HFFc6 (cell line): ENCODE measurements around the gene FBXO10. TPM values are rescaled to one million over a fixed set of nuclear protein-coding genes. Genes with fewer than 3 reads are reported as not detected.

ENCODE experiments used
- DNase-seq: peaks from one replicate; pipeline ENCODE4 v3.0.0-alpha.2; 2018
- H3K27ac Mint-ChIP-seq: 2 replicates; pipeline ENCODE4 v1.8.0; 2020; ENCODE audit warnings: mild to moderate bottlenecking, mixed read lengths
- H3K27me3 Mint-ChIP-seq: 2 replicates; pipeline ENCODE4 v1.8.0; 2021; ENCODE audit warnings: mild to moderate bottlenecking, moderate library complexity, mixed read lengths; ENCODE audit not compliant: insufficient read depth
- H3K36me3 Mint-ChIP-seq: 2 replicates; pipeline ENCODE4 v1.8.0; 2021; ENCODE audit warnings: low read depth, mixed read lengths
- H3K4me1 Mint-ChIP-seq: 2 replicates; pipeline ENCODE4 v1.8.0; 2020; ENCODE audit warnings: low read depth, mixed read lengths
- H3K4me3 Mint-ChIP-seq: 2 replicates; pipeline ENCODE4 v1.8.0; 2020; ENCODE audit warnings: mild to moderate bottlenecking, moderate library complexity, mixed read lengths
- H3K9me3 Mint-ChIP-seq: 2 replicates; pipeline ENCODE4 v1.8.0; 2020; ENCODE audit warnings: mild to moderate bottlenecking, mixed read lengths
- total RNA-seq, 6 experiments: library from RNA; stranded (reverse); fragmentation: NEBNext Ultra II Directional; extraction: Animal tissue kit (Norgen Biotek cat#: 25700); gene quantifications; 2 replicates in 1 of 6; 3 replicates in 5 of 6; pipeline ENCODE4 v1.2.3, GENCODE V29; 2021
- TF ChIP-seq, protein P1 (sequence below): fragments of 200-600 bp; sonication (generic); IDR thresholded peaks from 2 replicates; pipeline ENCODE4 v1.5.0; 2021; ENCODE audit warnings: antibody characterized with exemption, mild to moderate bottlenecking

The FBXO10 gene
- total RNA-seq, 6 experiments from 2014 or later = 6.0 to 8.9 (median 7.0) TPM

- no peak overlapping the region for H3K4me3 Mint-ChIP-seq
- no peaks in the 10 kb centered on the region; the same call in 1 of the 2 replicates for H3K27me3 Mint-ChIP-seq
- TF ChIP-seq, protein P1, sequence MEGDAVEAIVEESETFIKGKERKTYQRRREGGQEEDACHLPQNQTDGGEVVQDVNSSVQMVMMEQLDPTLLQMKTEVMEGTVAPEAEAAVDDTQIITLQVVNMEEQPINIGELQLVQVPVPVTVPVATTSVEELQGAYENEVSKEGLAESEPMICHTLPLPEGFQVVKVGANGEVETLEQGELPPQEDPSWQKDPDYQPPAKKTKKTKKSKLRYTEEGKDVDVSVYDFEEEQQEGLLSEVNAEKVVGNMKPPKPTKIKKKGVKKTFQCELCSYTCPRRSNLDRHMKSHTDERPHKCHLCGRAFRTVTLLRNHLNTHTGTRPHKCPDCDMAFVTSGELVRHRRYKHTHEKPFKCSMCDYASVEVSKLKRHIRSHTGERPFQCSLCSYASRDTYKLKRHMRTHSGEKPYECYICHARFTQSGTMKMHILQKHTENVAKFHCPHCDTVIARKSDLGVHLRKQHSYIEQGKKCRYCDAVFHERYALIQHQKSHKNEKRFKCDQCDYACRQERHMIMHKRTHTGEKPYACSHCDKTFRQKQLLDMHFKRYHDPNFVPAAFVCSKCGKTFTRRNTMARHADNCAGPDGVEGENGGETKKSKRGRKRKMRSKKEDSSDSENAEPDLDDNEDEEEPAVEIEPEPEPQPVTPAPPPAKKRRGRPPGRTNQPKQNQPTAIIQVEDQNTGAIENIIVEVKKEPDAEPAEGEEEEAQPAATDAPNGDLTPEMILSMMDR = no peak
- peaks cover 12% of the 10 kb centered on the region for H3K36me3 Mint-ChIP-seq
- no peak for DNase-seq
- no peaks in the 10 kb centered on the region for H3K9me3 Mint-ChIP-seq
- H3K4me1 Mint-ChIP-seq = no peaks in the 10 kb centered on the region
- H3K27ac Mint-ChIP-seq = no peak overlapping the region
These were observed 44.5 kb downstream of the FBXO10 start for GRCh38 chr9:37531699-37532098.

DNA sequence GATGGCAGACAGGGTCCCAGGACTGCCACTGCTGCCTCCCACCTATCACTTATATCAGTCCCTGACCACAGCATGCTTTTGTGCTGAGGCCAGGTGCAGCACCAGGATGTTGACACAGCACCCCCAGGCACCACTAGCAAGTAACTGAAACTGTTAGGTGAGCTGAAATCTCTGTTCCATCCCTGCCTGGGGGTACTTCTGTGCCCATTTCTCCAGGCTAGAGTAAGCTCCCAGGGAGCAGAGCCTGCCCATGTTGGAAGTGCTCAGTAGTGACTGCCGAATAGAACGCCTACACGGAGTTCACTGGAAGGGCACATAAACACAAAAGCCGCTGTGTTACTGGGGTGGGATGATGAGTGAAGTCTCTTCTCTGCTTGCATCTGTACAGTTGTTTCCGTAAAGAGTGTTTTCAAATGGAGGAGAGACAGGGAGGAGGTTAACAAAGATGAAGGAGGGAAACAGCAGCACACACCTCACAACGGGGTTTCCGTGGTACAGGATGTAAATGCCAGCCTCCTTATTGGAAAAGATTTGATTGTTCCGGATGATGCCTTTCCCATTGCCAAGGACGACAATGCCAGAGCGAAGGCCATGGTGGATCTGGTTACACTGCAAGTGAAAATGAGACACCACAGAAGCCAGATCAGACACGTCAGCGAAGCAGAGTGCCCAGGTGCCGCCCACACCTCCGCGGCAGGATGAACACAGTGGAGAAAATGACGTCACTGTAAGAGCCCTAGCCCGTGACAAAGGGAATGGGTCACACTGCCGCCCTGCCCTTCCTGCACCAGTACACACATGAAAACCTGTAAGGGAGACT lies 47.3 kb downstream of the FBXO10 start:
- TF ChIP-seq, protein P1 = no peak
- Mint-ChIP-seq H3K4me1 (no peaks in the 10 kb centered on the region), H3K4me3 (no peak overlapping the region), H3K27ac (no peak overlapping the region), H3K9me3 (no peaks in the 10 kb centered on the region), H3K36me3 (peaks cover 29% of the 10 kb centered on the region), H3K27me3 (no peaks in the 10 kb centered on the region; the same call in 1 of the 2 replicates)
- DNase-seq = no peak

- Mint-ChIP-seq H3K4me1 (no peaks in the 10 kb centered on the region), H3K36me3 (peaks cover 32% of the 10 kb centered on the region), H3K9me3 (no peaks in the 10 kb centered on the region), H3K4me3 (no peak overlapping the region), H3K27ac (no peak overlapping the region), H3K27me3 (no peaks in the 10 kb centered on the region; the same call in 1 of the 2 replicates)
- TF ChIP-seq, protein P1 = no peak
- no peak for DNase-seq
These were observed 52.3 kb downstream of the FBXO10 start for GRCh38 chr9:37523916-37524315.

- H3K4me1 Mint-ChIP-seq = no peaks in the 10 kb centered on the region
- TF ChIP-seq, protein P1 = no peak
- H3K4me3 Mint-ChIP-seq = no peak overlapping the region
- no peak for DNase-seq
- no peak overlapping the region for H3K27ac Mint-ChIP-seq
- H3K9me3 Mint-ChIP-seq = no peaks in the 10 kb centered on the region
- H3K27me3 Mint-ChIP-seq = no peaks in the 10 kb centered on the region
- peaks cover 30% of the 10 kb centered on the region for H3K36me3 Mint-ChIP-seq
These were observed 53.2 kb downstream of the FBXO10 start for GRCh38 chr9:37522971-37523370.

DNA sequence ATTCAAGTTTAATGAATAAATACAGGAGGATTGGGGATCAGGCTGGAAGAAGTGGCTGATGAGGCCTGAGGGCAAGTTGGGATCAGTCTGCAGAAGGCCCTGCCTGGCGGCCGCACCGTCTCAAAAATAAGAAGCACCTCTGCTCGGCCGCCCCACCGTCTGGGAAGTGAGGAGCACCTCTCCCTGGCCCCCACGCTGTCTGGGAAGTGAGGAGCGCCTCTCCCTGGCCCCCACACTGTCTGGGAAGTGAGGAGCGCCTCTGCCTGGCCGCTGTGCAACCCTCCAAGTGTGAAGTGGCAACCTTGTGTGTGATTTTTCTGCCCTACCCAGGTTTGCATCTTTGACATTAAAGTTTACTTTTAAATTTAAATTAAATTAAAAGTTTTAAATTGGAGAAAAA lies 55.1 kb downstream of the FBXO10 start:
- Mint-ChIP-seq H3K4me3 (no peak overlapping the region), H3K27me3 (no peaks in the 10 kb centered on the region), H3K36me3 (peaks cover 21% of the 10 kb centered on the region), H3K9me3 (no peaks in the 10 kb centered on the region), H3K27ac (no peak overlapping the region), H3K4me1 (no peaks in the 10 kb centered on the region)
- TF ChIP-seq, protein P1 = no peak
- DNase-seq = no peak
